ENCODE measurements around the gene PSRC1. TPM values are rescaled to one million over a fixed set of nuclear protein-coding genes. Genes with fewer than 3 reads are reported as not detected.

Gene PSRC1
- total and polyA plus RNA-seq, 2 experiments from 2014 or later: 10.1 to 13.7 TPM

DNA sequence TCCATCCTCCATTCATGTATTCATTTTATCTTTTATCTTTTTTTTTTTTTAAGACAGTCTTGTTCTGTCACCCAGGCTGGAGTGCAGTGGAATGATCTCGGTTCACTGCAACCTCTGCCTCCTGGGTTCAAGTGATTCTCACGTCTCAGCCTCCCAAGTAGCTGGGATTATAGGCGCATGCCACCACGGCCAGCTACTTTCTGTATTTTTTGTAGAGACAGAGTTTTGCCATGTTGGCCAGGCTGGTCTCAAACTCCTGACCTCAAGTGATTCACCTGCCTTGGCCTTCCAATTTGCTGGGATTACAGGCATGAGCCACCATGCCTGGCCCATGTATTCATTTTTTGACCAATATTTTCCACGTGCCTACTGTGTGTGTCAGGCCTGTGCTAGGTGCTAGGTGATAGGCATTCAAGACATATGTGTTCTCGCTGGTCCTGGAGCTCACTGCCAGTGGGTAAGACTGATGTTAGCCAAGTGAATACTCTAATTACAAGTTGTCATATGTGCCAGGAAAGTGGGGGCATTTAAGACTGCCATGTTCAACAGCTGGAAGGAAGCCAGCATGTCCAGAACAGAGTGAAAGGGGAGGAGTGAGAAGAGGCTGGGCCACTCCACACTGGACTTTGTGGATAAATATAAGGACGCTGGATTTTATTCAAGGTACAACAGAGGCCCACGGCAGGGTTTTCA lies 38.9 kb downstream of the PSRC1 start:
- no peak overlapping the region for H3K27ac ChIP-seq
- no peak overlapping the region for H3K4me2 ChIP-seq
- peaks cover 15% of the 10 kb centered on the region for H3K4me1 ChIP-seq (ENCODE audit: insufficient read depth)
- H3K9me2 ChIP-seq (replicated peaks; ENCODE audit: insufficient read depth): no peaks in the 10 kb centered on the region
- H3K4me3 ChIP-seq: no peak overlapping the region
- no peaks in the 10 kb centered on the region for H3K9me3 ChIP-seq (ENCODE audit: low read depth)
- no peak overlapping the region for H2AFZ ChIP-seq
- no peaks in the 10 kb centered on the region for H3K36me3 ChIP-seq (replicated peaks; ENCODE audit: insufficient read depth, low read depth)
- no peaks in the 10 kb centered on the region for H3K27me3 ChIP-seq
- TF ChIP-seq EZH2 (IDR thresholded peaks at IDR 0.05; ENCODE audit: borderline replicate concordance) (no peak), EZH2phosphoT487 (IDR thresholded peaks at IDR 0.05; ENCODE audit: low read depth, severe bottlenecking, unreplicated experiment) (no peak)
- TF ChIP-seq, protein P1, sequence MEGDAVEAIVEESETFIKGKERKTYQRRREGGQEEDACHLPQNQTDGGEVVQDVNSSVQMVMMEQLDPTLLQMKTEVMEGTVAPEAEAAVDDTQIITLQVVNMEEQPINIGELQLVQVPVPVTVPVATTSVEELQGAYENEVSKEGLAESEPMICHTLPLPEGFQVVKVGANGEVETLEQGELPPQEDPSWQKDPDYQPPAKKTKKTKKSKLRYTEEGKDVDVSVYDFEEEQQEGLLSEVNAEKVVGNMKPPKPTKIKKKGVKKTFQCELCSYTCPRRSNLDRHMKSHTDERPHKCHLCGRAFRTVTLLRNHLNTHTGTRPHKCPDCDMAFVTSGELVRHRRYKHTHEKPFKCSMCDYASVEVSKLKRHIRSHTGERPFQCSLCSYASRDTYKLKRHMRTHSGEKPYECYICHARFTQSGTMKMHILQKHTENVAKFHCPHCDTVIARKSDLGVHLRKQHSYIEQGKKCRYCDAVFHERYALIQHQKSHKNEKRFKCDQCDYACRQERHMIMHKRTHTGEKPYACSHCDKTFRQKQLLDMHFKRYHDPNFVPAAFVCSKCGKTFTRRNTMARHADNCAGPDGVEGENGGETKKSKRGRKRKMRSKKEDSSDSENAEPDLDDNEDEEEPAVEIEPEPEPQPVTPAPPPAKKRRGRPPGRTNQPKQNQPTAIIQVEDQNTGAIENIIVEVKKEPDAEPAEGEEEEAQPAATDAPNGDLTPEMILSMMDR (IDR thresholded peaks at IDR 0.05; ENCODE audit: poor library complexity): no peak
- no peaks in the 10 kb centered on the region for H4K20me1 ChIP-seq (ENCODE audit: insufficient read depth, poor library complexity, severe bottlenecking)
- no peaks in the 10 kb centered on the region for H3K79me2 ChIP-seq
- 91% methylated on average over 8 of the region's 8 CpGs for WGBS (ENCODE audit: low lambda C conversion rate, missing lambda C conversion rate)
- no peak for DNase-seq (ENCODE audit: low spot score)

DNA sequence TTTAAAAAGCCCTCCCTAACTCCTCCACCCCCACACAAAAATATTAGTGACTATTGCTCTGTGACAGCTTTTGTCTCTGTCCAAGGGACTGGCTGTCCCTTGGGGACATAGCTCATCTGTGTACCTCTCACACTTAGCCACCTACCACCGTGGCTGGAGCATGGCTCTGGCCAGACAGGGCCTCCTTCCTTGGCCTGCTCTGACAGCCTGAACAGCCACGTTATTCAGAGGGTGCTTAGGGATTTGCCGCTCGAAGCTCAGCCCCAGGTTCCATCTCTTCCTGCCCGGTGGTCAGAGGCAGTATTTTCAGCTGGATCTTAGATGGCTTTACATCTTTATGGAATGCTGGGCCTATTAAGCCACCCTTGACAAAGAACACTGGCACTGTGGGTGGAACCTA lies 39.7 kb downstream of the PSRC1 start:
- WGBS (ENCODE audit: low lambda C conversion rate, missing lambda C conversion rate): 50% methylated on average over 5 of the region's 5 CpGs
- H3K9me2 ChIP-seq (replicated peaks; ENCODE audit: insufficient read depth): no peaks in the 10 kb centered on the region
- no peaks in the 10 kb centered on the region for H3K36me3 ChIP-seq (replicated peaks; ENCODE audit: insufficient read depth, low read depth)
- no peak for DNase-seq (ENCODE audit: low spot score)
- H3K4me2 ChIP-seq: no peak overlapping the region
- no peaks in the 10 kb centered on the region for H3K9me3 ChIP-seq (ENCODE audit: low read depth)
- no peaks in the 10 kb centered on the region for H4K20me1 ChIP-seq (ENCODE audit: insufficient read depth, poor library complexity, severe bottlenecking)
- peaks cover 12% of the 10 kb centered on the region for H3K4me1 ChIP-seq (ENCODE audit: insufficient read depth)
- H3K4me3 ChIP-seq: no peak overlapping the region
- no peaks in the 10 kb centered on the region for H3K27me3 ChIP-seq
- H3K27ac ChIP-seq: no peak overlapping the region
- TF ChIP-seq EZH2 (IDR thresholded peaks at IDR 0.05; ENCODE audit: borderline replicate concordance): no peak
- H2AFZ ChIP-seq: no peak overlapping the region
- no peaks in the 10 kb centered on the region for H3K79me2 ChIP-seq

DNA sequence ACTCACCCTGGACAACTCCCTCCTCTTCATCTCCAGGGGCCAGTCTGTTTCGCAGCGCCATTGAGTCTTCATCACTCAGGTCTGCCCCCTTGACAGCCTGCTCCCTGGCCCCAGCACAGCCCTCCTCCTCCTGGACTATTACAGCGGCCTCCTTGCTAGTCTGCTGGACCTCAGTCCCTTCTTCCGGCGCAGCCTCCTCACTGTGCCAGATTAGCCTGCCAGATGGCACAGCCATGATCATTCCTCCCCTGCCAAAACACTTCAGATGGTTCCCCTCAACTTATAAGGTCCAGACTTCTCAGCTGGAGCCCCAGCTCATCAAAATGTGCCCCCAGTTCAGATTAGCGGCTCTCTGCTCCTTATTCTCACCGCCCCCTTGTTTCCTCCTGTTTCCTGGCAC lies 40.6 kb downstream of the PSRC1 start:
- Histone ChIP-seq H3K27ac (no peak overlapping the region), H3K9me2 (replicated peaks; ENCODE audit: insufficient read depth) (no peaks in the 10 kb centered on the region), H4K20me1 (ENCODE audit: insufficient read depth, poor library complexity, severe bottlenecking) (no peaks in the 10 kb centered on the region), H3K27me3 (no peaks in the 10 kb centered on the region), H3K4me1 (ENCODE audit: insufficient read depth) (peaks cover 12% of the 10 kb centered on the region), H3K36me3 (replicated peaks; ENCODE audit: insufficient read depth, low read depth) (no peaks in the 10 kb centered on the region), H2AFZ (no peak overlapping the region), H3K4me2 (no peak overlapping the region), H3K9me3 (ENCODE audit: low read depth) (no peaks in the 10 kb centered on the region), H3K79me2 (no peaks in the 10 kb centered on the region), H3K4me3 (no peak overlapping the region)
- TF ChIP-seq EZH2 (IDR thresholded peaks at IDR 0.05; ENCODE audit: borderline replicate concordance) (no peak), EZH2phosphoT487 (IDR thresholded peaks at IDR 0.05; ENCODE audit: low read depth, severe bottlenecking, unreplicated experiment) (no peak)
- TF ChIP-seq, protein P1 (IDR thresholded peaks at IDR 0.05; ENCODE audit: poor library complexity): no peak
- no peak for DNase-seq (ENCODE audit: low spot score)
- 86% methylated on average over 7 of the region's 7 CpGs for WGBS (ENCODE audit: low lambda C conversion rate, missing lambda C conversion rate)

DNA sequence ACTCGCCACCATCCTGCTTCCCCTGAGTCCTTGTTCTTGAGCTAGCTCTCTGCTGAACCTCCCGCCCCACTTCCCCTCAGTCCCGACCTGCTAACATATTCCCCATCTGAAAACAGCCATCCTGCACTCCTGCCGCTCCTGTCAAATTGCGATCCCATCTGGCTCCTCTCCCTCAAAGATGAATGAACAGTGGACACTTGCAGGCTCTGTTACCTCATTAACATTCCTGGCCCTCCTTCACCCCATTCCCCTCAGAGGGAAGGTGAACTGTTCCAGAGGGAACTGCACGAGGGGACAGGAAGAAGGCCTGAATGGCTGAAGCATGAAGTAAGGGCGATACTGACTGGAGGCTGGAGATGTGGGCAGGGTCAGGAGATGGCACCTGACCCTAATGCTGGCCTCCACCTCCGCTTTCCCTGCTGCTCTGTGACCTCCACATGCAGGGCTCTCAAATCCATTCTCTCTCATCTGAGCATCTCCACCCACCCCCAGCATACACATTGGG lies 41.1 kb downstream of the PSRC1 start:
- TF ChIP-seq, protein P1 (IDR thresholded peaks at IDR 0.05; ENCODE audit: poor library complexity): no peak
- TF ChIP-seq EZH2phosphoT487 (IDR thresholded peaks at IDR 0.05; ENCODE audit: low read depth, severe bottlenecking, unreplicated experiment) (no peak), EZH2 (IDR thresholded peaks at IDR 0.05; ENCODE audit: borderline replicate concordance) (no peak)
- H3K4me1 ChIP-seq (ENCODE audit: insufficient read depth): peaks cover 12% of the 10 kb centered on the region
- H3K4me3 ChIP-seq: no peak overlapping the region
- H3K27ac ChIP-seq: no peak overlapping the region
- no peaks in the 10 kb centered on the region for H4K20me1 ChIP-seq (ENCODE audit: insufficient read depth, poor library complexity, severe bottlenecking)
- H2AFZ ChIP-seq: no peak overlapping the region
- H3K9me2 ChIP-seq (replicated peaks; ENCODE audit: insufficient read depth): no peaks in the 10 kb centered on the region
- H3K4me2 ChIP-seq: no peak overlapping the region
- no peak for DNase-seq (ENCODE audit: low spot score)
- H3K9me3 ChIP-seq (ENCODE audit: low read depth): no peaks in the 10 kb centered on the region
- no peaks in the 10 kb centered on the region for H3K79me2 ChIP-seq
- H3K27me3 ChIP-seq: no peaks in the 10 kb centered on the region
- H3K36me3 ChIP-seq (replicated peaks; ENCODE audit: insufficient read depth, low read depth): no peaks in the 10 kb centered on the region
- WGBS (ENCODE audit: low lambda C conversion rate, missing lambda C conversion rate): 41% methylated on average over 8 of the region's 8 CpGs
